GM04504 (cell line): Measurements from ENCODE around the gene SLC35B2.

Experiments
- DNase-seq: peaks from one replicate; pipeline ENCODE4 v3.0.0-alpha.2; 2012; ENCODE audit warnings: low read depth

SLC35B2 gene

DNA sequence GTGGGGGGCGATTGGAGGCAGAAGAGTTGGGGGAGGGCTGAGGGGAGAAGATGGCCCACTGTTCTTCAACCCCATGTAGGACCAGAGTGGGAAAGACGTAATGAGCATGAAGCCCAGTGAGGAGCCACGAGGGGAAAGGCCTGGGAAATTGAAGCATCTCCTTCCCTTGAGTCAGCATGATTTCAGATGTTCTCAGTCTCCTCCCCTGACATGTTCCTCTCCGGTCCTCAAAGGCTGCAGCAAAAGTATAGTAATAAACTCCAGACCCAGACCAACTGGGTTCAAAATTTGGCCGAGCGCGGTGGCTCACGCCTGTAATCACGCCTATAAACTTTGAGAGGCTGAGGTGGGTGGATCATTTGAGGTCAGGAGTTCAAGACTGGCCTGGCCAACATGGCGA lies 9.9 kb upstream of the SLC35B2 start:
- DNase-seq = no peak

DNA sequence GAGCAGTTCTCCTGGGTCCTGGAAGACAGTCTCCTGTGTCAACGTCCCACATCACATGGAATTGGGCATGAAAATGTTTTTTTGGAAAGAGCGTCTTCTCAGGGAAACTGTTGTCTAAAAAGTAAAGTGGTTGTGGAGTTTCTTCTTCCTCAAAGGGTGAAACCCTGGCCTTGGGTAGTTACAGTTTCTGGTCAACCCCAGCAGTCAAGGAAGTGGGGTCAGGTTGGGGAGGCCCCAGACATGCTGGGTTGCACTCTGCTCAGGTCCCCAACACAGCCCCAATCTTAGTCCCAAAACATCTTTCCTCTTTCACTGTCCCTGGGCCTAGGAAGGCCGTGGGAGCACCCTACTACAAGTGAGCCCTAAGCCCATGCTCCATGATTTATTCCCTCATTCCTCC lies 9.0 kb upstream of the SLC35B2 start:
- no peak for DNase-seq

DNA sequence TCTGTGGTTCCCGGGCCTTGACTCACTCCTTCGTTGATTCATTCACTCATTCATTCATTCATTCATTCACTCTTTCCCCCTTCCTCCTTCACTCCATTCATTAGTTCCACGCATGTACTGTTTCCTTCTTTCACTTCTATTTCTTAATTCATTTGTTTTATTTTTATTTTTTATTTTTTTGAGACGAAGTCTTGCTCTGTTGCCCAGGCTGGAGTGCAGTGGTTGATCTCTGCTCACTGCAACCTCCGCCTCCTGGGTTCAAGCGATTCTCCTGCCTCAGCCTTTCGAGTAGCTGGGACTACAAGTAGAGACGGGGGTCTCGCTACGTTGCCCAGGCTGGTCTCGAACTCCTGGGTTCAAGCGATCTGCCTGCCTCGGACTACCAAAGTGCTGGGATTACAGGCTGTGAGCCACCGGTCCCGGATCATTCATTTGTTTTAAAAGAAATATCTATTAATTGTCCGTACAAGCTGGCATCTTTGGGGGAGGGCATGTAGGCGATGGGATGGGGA lies 8.4 kb upstream of the SLC35B2 start:
- no peak for DNase-seq

DNA sequence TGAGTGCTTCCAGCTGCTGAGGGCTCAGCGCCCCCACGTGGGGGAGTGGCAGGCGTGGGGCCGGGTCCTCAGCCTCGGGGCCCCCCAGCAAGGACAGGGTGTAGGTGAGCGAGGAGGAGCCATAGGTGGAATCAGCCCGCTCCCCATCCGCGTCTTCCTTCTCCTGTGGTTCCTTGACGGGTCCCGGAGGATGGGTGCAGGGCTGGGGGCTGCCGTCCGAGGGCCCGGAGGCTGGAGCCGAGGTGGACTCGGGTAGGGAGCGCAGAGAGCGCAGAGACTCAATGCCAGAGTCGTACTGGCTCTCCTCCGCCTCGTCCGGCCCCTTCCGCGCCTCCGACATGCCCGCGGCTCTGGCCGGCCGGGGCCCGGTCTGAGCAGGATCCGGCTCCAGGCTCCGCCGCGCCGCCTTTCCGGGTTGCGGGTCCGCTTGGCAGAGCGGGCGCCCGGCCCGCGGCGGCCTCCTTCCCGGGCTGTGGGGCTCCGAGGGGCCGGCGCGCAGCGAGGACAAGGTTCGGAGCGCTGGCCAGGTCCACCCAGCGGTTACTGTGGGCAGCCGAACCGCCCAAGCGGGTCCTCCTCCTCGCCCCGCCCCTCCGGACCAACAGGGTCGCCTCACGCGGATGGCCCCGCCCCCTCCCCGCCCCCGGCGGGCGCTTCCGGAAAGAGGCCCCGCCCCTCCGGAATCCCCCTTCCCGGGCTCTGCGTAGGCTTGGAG lies 7.8 kb upstream of the SLC35B2 start, which contains the start of gene NFKBIE:
NFKBIE (minus strand) TSS at position 545 of the 715 bp plus-strand sequence; CDS start at position 340, 205 bp downstream.
- peak; percentile 72 for DNase-seq

DNA sequence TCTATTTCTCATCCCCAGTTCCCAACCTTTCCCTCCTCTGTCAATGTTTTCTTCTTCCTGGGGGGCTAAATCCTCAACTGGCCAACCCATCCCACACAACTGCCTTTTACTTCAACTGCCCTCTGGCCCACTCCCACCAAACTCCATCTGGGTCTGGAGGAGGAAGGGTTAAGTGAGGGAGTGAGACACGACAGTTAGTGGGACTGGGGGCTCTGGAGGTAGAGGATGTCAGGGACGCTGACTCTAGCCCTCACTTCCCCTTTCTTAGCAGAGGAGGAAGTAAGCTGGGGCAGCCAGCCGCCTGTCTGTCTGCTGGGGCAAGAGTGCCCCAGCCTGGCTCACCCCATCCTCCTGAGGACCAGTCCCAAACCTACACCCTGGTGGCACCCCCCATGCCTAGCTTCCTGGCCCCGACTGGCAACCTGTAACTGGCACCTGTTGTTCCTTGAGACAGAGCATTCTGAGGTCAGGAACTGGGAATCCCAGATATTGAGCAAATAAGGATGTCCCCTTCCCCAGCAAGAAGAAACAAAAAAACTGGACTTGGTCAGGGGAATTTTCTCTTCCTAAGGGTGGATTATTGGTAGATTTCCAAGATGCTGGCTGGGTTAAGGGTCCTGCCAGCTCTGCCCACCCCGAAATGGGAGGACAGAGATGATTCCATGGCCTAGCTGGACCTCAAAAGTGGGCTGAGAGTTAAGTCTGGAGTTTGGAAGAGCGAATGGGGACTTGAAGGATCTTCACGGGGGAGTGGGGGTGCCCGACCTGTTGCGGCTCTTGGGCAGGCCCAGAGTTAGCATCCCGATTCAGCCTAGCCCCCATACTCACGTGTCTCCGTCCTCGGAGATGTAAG lies 7.1 kb upstream of the SLC35B2 start:
- DNase-seq = no peak

DNA sequence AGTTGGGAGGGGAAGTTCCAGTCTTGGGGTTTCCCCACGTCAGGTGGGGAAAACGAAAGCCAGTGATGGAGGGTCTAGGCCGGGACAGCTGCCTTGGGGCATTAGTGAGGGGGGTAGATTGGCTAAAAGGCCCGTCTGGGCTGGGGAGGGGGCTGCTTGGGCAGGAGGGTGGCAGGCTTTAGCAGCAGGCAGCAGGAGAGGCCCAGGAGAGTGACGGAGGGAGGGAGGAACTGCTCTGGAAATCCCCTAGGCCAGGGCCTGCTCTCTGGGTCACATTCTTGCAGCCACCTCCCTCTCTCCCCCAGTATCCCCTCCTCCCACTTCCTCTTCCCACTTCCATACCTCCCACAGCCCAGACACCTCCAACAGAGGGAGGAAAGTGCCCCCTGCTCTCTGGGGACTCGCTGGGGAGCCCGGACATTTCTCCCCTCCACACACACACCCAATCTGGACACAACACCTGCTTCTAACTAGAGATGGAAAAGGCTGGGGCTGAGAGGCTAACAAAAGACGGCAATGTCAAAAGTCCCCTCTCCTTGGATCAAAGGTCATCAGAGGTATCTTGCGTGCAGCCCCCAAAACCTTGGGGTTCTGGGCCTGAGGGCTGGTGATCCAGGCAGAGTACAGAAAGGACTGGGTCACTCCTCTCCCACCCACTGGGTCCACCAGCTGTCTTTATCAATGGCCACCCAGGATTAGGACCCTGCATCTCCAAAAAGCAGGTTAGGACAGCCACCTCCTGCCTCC lies 6.2 kb upstream of the SLC35B2 start:
- DNase-seq = no peak

DNA sequence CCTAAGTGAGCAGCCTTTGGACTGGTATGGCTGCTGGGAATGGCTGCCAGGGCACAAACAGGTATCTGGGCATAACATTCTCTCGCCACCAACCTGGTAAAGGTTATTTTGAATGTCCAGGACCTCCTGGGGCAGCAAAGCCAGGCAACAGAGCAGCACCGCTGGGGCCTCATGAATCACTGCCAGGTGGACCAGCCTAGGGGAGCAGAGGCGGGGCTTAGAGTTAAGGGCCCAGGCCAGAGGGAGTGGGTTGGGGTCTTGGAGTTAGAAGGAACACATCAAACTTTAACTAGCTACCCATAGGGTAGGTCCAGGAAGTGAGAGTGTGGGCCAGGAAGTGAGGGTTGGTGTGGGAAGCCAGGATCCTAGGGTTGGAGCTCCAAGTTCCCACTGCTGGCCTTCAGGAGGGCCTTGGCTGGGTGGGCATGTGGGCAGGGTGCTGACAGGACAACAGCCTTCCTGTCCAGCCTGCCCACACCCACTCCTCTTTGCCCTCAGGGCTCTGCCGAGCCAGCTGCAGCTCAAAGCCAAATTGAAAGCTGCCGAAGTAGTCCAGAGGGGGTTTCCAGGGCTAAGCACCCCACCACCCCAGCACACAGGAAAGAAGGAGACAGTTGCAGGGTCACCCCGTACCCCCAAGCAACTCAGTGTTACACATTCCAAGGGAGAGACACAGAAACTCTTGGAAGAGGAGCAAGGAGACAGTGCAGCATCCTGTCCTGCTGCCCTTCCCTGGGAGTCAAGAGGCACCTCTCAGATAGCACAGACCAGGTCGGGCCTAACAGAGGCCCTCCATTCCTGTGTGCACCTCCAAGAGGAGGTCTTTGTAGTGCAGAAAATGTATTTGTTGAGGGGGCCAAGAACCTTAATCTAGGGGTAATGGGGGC lies 5.4 kb upstream of the SLC35B2 start:
- DNase-seq = no peak

DNA sequence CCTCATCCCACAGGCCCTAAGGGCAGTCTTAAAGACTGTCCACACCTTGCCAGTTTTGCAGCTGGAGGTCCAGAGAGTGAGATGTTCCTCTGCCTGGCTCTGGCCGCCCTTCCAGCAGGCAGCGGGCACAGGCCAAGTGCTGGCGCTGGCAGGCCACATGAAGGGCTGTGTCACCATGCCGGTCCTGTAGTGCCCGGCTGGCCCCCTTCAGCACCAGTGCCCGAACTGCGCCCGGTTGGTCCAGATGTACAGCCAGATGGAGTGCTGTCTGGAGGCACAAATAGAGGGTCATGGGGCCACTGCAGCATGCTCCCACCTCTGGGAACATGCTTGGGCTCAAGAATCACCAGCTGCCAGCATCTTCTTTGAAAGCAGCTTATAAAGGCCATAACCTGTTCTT lies 4.3 kb upstream of the SLC35B2 start:
- DNase-seq = no peak

DNA sequence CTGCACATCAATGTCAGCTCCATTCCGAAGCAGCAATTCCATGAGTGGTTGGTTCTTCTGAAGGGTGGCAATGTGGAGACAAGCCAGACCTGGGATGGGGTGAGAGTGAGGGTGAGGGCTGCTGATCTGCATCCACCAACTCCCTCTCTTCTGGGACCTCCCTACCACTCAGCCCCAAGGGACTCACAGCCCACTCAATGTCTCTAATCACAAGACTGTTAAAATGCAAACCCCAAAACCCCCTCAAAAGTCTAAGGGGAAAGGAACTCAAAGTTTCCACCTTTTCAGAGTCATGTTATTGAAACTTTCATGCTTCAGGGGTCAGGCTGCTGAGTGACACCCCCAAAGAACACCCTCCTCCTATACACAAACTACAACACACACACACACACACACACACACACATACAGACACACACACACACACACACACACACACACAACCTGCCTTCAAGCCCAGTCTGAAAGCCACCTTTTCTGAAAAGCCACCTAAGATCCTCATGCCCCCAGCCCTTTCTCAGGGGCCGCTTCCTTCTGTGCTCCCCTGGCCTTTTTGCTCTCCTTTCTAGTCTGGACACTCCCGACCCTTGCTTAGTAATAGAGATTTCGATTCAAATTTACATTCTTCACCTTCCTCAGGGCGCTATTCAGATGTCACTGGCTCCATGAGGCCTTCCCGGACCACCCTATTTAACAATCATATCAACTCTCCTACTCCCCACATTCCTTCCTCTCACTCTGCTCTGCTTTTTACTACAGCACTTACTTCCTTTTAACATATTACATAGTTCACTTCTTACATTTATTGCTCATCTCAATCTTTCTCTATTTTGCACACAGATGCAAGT lies 3.3 kb upstream of the SLC35B2 start:
- no peak for DNase-seq

DNA sequence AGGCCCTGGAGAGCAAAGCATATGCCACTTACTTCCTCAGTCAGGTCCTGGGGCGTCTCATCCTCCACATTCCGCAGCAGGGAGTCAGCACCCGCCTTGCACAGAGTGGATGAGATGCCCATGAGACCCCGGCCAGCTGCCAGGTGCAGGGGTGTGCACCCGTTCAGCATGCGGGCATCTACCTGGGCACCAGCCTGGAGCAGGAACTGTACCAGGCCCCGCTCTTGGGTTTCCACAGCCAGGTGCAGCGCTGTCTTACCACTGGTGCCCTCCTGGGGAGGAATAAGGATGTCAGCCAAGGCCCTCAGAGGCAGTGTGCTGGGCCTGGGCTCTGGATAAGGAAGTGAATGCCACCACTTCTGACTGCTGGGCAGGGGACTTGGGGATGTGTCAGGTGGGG lies 2.7 kb upstream of the SLC35B2 start:
- DNase-seq = no peak

DNA sequence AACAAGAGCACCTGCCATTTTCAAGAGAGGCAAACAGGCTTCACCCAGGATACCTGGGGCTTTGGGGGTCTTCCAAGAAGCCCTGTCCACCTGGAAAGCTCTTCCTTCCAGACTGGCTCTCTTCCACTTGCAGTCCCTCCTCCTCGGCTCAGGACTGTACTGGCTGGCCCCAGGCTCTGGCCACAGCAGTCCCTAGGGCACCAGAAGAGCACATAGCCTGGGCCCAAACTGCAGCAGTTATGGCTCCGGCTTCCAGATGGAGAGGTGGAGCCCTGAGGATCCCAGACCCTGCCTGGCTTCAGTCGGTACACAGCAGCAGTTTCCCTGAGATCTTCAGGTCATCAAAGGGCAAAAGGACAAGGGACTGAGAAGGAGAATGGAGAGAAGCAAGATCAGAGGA lies 1.6 kb upstream of the SLC35B2 start:
- no peak for DNase-seq

DNA sequence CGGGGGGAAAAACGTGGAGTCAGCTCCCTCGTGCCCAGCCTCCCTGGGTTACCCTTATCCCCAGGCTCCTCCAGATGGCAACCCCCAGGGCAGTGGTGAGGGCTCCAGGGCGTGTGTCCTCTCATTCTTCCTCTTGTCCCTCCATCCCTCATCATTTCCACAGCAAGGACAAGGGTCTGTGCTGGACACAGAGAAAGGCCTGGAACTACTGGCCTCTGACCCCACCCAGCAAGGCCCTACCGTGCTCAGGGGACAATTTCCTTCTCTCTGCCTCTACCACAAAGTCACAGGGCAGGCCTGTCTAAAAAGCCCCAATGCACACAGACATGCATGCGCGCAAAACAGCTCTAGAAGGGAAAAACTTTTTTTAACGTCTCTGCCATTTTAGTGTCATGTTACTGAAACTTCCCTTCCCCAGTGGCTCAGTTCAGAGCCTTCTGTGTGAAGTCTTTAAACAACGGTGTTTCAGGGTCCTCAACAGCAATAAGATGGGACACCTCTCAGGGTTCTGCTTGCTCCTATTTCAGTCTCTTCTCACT lies 1.1 kb upstream of the SLC35B2 start:
- DNase-seq = no peak

DNA sequence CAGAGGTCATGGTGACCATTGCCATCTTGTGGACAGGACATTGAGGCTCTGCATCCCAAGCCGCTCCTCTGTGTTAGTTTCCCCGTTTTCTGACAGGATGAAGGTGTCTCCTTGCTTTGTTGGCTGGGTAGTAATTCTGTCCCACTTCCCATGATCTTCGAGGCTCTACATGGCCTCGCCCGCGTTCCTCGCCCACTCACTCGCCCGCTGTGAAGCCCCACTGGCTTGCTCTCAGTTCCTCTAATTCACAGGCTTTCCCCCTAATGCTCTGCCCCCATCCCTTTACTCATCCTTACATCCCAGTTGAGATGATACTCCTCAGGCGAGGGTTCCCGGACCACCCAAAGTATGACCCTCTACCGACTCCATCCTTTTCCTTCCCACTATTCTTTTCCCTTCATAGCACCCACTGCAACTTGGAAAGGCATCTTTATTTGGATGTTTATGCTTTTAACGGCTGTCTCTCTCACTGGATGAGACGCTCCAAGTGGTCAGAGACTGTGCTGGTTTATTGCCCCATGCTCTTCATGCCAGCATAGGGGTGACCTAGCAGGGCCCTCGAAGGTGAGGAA lies 511 bp upstream of the SLC35B2 start:
- no peak for DNase-seq

DNA sequence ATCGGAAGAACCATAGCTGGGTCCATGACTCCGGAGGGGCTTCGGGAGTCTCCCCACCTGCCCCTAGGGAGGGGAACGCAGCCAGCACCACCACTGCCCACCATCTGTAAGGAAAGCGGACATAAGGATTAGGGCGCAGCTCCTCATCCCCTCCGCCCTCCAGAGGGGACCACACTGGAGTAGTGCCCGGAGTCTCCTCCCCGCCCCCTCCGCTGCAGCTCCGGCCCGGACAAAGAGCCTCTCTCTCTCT lies 628 bp downstream of the SLC35B2 start:
- DNase-seq = no peak

DNA sequence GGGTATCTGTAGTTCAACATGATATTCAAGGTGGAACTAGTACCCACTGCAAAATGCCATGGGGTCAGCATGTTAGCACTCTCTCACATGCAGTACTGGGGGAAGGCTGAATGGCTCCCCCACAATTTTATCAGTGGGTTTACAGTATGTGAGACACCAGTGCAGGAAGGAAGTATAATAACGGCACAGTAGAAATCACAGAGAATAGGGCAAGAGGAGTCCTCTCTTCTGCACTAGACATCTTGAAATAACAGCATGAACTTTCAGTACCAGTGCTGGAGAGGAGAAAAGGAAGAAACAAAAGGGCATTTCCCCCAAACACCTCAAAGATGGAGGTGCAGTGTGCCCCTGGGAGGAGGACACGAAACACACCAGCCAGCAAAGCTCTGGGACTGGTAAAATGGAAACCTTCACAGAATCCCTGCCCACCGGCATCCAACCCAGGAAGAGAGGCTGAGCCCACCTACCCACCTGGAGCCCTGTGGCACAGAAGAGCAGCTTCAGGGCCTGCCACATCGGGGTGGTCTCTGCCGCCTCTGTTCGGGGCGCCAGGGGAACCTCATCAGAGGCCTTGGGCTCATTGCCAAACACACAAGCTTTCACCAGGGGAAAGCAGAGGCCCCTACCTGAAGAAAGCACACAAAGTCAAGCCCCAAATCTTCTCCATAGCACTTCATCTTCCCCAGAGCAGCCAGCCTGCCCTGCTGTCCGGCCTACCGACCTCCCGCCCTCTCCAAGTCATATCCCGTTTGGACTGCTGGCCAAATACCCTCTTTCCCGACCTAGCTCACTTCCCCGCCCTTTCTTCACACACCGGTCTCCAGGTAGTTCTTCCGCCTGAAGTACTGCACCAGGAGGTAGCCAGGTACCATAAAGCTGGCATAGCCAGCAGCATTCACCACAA lies 1.2 kb downstream of the SLC35B2 start:
- DNase-seq = no peak

DNA sequence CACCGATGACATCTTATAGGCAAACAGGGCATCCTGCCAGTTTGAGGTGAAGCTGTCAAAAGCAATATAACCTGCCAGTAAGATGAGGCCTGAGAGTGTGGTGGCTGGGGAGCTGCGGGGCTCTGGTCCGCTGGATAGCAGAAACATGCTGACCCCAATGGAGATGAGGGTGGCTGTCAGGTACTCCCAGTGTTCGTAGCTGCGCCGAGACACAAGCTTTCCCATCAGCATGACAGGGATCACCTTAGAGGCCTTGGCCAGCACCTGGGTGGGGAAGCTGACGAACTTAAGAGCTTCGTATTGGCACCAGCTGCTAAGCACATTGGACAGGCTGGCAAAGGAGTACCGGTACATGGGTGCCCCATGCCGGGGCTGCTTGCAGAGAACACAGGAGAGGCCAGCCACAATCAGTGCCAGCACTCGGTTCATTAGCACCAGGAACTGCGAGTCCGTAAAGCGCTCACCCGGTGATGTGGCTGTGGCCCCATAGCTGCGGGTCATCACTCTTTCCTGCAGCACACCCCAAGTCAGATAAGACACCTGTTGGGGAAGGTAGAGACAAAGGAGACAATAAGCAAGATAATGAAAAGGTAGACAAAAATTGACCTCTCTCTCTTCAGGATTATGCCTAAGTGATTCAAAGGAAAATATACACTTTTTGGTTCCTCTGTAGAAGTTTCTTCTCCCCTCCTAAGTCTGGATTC lies 2.1 kb downstream of the SLC35B2 start:
- DNase-seq = no peak

DNA sequence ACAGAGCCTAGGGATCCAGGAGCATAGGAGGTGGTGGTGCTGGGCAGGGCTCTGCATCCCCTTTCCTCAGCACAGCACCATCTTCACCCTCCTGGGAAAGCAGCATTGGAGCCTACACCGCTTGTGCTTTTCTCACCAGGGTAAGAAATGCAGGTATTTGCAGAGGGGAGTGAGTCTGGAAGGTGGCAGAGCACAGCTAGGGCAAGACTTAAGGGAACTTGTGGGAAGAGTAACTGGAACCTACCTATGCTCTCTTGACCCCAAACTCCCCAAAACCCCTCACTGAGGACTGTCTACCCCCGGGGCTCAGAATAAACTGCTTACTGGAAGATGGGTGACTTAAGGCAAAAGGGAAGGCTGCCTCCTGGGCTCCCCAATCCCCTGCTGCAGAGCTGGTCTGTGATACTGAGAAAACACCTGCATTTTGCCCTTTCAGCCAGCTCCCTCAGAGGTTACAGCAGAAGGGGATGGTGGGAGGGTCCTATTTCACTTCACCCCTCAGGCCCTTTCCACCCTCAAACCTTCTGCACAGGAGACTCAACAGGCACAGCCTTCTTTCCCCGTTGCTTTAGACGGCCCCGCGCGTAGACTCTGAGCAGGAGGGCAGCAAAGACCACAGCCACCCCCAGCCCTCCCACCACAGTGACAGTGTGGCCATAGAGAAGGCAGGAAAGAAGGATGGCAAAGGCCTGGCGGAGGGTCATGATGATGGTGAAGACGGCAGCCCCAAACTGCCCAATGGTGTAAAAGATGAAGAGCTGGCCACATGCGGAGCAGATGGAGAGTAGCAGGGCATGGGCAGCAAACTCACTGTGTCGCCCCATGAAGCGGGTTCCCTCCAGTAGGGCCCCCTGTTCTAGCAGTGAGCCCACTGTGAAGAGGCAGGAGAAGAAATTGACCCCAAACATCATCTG lies 2.9 kb downstream of the SLC35B2 start:
- DNase-seq = no peak
